GM12875 (cell line): ENCODE results near the gene CCDC9B.
A peak's percentile ranks its signal among the peaks of the same experiment; 100 is the strongest.

Source experiments
- H3K4me3 ChIP-seq: one replicate; pipeline ENCODE4 v1.5.1; 2011; ENCODE audit warnings: low read depth, low read length, control low read depth
- TF ChIP-seq, protein P1 (sequence below): IDR thresholded peaks from 2 replicates; pipeline ENCODE4 v1.5.1; 2011; ENCODE audit warnings: low read depth, mild to moderate bottlenecking, control low read depth, inconsistent platforms, low read length, moderate library complexity, borderline replicate concordance; ENCODE audit not compliant: insufficient read depth

CCDC9B gene

DNA sequence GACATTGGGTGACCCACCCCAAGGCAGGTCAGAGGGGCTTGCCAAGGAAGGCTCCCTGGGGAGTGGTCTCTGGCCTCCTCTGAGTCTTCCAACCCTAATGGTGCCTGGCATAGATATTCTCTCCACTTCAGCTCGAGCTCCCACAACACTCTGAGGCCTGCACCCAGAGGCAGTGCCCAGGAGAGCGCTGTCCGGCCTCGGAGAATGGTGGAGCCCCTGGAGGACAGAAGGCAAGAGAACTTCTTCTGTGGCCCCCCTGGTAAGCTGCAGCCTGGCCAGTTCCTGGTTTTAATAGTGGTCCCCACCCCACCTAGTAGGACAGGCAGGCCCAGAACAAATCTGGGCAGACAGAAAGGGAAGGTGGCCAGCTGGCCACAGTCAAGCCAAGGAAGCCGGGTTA, 24.3 kb upstream of the CCDC9B start:
- H3K4me3 ChIP-seq, result no peak overlapping the region
- TF ChIP-seq, protein P1, sequence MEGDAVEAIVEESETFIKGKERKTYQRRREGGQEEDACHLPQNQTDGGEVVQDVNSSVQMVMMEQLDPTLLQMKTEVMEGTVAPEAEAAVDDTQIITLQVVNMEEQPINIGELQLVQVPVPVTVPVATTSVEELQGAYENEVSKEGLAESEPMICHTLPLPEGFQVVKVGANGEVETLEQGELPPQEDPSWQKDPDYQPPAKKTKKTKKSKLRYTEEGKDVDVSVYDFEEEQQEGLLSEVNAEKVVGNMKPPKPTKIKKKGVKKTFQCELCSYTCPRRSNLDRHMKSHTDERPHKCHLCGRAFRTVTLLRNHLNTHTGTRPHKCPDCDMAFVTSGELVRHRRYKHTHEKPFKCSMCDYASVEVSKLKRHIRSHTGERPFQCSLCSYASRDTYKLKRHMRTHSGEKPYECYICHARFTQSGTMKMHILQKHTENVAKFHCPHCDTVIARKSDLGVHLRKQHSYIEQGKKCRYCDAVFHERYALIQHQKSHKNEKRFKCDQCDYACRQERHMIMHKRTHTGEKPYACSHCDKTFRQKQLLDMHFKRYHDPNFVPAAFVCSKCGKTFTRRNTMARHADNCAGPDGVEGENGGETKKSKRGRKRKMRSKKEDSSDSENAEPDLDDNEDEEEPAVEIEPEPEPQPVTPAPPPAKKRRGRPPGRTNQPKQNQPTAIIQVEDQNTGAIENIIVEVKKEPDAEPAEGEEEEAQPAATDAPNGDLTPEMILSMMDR, result no peak

DNA sequence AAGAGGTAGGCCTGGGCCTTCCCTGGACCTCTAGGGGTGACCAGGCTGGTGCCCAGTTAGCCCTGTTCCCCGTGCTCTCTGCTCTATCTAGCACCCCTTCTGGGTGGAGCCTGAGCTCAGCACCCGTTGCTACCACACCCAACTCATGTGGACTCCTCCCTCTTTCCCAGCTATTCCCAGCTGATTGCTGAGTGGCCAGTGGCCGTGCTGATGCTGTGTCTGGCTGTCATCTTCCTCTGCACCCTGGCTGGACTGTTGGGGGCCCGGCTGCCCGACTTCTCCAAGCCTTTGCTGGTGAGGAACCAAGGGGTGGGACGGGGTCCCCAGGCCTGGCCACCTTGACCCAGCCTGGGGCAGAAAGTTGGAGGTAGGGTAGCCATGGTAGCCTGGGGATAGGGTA, 23.5 kb upstream of the CCDC9B start:
- no peak overlapping the region for H3K4me3 ChIP-seq
- TF ChIP-seq, protein P1, result no peak

DNA sequence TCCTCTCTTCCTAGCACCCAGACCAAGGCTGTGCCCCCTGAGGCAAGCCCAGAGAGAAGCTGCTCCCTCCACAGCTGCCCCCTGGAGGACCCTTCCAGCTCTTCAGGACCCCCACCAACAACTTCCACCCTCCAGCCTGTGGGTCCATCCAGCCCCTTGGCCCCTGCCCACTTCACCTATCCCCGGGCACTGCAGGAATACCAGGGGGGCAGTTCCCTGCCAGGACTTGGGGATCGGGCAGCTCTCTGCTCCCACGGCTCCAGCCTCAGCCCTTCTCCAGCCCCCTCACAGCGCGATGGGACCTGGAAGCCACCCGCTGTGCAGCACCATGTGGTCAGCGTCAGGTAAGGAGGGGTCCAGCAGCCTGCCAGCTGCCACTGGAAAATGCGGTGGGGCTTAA, 22.9 kb upstream of the CCDC9B start:
- TF ChIP-seq, protein P1, result no peak
- no peak overlapping the region for H3K4me3 ChIP-seq

DNA sequence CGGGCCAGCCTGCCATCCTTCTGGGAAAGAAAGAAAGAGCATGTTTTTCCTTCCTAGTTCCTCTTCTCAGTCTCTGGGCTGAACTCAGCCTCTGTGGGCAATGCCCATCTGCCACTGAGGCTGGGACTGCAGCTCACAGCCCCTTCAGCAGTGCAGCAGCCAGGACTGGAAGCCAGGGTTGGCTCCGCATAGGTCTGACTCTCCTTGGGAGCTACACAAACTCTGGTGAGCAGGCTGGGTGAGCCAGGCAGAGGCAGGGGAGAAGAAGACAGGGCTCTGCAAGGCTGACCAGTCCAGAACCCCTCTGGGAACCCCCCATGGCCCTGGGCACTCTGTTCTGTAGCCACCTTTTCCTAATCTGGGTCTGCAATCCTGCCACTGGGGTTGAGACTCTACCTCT, 20.9 kb upstream of the CCDC9B start:
- TF ChIP-seq, protein P1, result no peak
- H3K4me3 ChIP-seq, result no peak overlapping the region

DNA sequence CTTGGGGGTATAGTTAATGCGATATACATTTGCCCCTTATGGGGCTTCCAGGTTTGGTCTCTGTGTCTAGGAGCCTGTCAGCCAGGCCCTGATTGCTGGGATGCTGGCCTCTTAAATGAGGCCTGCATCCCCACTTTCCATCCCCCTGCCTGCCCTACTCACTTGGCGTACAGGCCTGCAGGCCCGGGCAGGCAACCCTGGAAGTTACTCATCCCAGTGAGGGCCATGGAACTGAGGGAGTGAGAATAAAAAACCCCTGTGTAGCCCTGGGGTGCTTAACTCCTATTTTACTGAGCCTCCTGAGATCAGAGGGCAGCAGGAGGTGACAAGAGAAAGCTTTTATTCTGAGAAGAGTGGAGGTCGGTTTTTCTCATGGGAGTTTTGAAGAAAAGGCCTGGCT, 19.3 kb upstream of the CCDC9B start:
- TF ChIP-seq, protein P1, result no peak
- no peak overlapping the region for H3K4me3 ChIP-seq

DNA sequence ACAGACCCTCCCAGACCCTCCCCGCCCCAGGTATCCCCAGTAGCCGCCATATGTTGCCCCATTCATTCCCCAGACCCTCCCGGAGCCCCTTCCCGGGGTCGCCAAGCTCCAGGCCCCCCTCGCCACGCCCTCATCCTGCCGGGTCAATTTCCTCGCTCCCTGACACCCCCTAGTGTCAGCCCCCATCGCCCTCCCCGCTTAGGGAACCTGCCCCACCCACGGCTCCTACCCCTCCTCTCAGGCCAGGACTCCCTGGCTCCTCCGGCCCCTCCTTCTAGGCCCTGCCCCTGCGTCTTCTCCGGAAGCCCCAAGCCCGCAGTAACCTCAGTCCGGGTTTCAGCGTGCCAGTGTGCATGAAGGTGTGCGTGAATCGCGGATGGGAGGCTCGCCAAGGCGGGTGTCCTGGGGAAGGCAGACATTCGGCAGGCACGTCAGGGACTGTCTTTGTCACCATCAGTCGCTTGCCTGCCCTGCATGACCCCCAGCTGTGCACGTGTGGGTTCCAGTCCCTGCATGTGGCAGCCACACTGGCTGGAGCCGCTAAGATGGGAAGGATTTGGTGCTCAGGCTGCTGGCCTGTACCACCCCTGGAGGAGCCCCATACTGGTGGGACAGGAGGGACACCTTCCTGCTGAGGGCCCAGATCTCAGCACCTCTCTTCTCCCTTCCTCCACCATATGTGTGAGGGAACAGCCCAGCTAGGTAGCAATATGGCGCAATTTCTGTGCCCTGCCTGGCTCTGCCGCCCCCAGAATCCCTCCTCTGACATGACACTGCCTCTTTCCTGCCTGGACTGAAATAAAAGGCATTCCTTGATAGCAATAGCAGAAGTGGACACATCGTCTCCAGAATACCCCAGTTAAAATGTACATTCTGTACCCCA, 18.0 kb upstream of the CCDC9B start:
- TF ChIP-seq, protein P1, result peak; percentile 25; the same call in 1 of the 2 replicates
- H3K4me3 ChIP-seq, result peak overlapping the region; percentile 53

DNA sequence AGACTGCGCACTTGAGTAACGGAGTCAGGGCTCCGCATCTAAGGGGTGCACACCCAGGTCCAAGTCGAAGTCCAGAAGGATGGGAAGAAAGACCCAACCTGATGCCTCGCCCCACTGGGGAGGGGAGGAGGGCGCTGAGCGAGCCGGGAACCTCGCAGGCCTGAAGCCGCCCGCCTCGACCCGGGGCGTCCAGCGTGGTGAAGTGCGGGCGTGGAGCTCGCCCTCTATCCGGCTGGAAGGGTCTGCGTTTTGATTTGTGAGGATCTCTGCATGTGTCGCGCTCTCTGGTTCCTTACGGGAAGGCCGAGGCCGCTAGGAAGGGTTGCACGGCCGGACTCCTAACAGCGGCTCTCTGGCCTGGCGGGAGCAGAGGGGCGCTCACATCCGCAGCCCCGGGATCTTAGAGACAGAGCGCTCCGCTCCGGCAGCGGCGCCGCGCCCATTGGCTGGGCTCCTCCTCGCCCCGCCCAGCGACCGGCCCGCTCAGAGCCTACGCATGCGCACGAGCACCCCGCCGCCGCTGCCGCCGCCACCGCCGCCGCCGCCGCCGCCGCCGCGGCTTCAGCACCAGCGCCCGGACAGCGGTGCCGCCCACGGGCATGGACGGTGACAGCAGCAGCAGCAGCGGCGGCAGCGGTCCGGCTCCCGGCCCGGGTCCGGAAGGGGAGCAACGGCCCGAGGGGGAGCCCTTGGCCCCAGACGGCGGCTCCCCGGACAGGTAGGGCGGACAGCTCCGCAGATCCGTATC, 17.2 kb upstream of the CCDC9B start, which contains the start of gene DISP2:
TSS of gene DISP2 (plus strand) at position 497 of the 748 bp plus-strand sequence. CDS start at position 600, 103 bp downstream.
- TF ChIP-seq, protein P1, result no peak
- peak within 1 kb of the TSS; percentile 53 for H3K4me3 ChIP-seq
